ENCODE measurements around the gene KIAA0319L. TPM values are rescaled to one million over a fixed set of nuclear protein-coding genes. Genes with fewer than 3 reads are reported as not detected.

KIAA0319L gene
- total RNA-seq, 1 experiment from 2014 or later = 22.8 TPM

DNA sequence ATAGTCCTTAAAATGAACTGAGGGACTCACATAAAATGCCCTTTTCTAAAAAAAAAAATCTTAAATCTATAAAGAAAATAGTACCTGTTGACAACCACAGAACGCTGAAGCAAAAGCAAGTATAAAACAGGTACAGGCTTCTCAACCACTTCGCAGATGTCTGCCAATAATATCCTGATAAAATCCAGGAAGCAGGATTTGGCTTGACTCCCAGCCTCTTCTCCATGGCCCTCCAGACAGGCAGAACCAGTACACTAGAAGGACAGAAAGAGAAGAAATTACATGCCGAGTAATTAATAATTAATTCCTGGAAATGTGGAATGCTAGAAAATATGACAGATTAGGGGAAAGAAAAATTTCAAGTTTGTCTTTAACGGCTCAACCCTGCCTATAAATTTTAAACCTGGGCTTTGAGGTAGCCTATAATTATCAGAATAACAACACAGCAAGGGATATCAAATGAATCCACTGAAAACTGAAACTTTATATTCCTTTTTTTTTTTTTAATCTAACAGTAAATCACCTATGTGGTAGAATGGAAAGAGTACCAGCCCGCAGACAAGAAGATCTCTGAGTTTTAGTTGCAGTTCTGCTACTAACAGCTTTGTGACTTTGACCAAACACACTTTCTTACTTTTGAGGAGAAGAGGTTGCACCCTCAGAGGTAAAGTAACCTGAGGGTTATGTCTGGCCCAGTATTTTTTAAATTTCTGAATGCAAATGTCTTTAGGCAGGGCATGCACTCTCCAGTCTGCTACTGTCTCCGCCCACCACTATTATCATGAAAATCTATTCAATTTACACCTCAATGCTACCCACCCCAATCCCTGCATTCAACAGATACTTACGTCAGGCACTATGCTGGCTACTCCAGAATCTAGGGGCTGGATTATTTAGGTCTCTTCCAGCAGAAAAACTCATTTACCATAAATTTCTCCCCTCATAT is 2.7 kb downstream of the KIAA0319L start:
- Histone ChIP-seq H3K36me3 (peaks cover 32% of the 10 kb centered on the region), H3K9me3 (replicated peaks) (no peaks in the 10 kb centered on the region), H3K27ac (no peak overlapping the region), H3K4me3 (no peak overlapping the region), H3K4me1 (replicated peaks) (peaks cover 19% of the 10 kb centered on the region), H3K27me3 (replicated peaks) (no peaks in the 10 kb centered on the region)
- no peak for DNase-seq (ENCODE audit: low read depth in 1 of 2, low spot score in 2 of 2)

DNA sequence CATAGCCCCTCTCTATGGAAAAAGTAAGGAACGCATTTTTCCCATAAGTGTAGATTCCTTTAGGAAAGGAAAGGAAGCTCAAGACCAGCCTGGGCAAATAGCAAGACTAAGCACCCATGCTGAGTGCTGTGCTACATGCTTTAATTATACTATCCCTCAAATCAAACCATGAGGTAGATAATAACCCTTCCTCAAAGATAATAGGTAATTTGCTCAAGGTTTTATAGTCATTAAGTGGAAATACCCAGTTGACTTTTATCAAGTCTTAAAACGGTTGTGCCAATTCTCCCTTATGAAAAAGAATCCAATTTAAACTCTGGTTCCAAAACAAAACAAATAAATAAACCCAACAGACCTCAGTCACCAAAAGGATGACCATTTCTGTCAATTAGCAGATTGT is 3.4 kb downstream of the KIAA0319L start:
- H3K4me1 ChIP-seq (replicated peaks) = peaks cover 19% of the 10 kb centered on the region
- H3K9me3 ChIP-seq (replicated peaks) = no peaks in the 10 kb centered on the region
- no peaks in the 10 kb centered on the region for H3K27me3 ChIP-seq (replicated peaks)
- H3K27ac ChIP-seq = no peak overlapping the region
- H3K4me3 ChIP-seq = no peak overlapping the region
- DNase-seq (ENCODE audit: low read depth in 1 of 2, low spot score in 2 of 2) = no peak
- peaks cover 36% of the 10 kb centered on the region for H3K36me3 ChIP-seq

DNA sequence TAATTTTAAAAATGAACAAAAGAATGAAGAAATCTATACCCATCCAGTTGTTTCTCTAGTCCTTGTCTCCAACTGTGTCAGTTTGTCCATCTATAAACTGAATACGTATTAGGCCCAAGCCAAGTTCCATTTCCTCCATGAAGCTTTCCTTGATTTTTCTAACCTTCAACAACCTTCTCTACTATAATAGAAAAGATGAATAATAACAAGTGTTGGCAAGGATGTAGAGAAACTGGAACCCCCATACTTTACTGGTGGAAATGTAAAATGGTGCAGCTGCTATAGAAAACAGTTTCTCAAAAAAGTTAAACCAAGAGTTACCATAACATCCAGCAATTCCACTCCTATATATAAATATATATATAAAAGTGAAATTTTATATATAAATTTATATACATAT is 10.6 kb downstream of the KIAA0319L start:
- H3K4me3 ChIP-seq = no peak overlapping the region
- H3K27me3 ChIP-seq (replicated peaks) = no peaks in the 10 kb centered on the region
- DNase-seq (ENCODE audit: low read depth in 1 of 2, low spot score in 2 of 2) = no peak
- H3K27ac ChIP-seq = no peak overlapping the region
- H3K9me3 ChIP-seq (replicated peaks) = no peaks in the 10 kb centered on the region
- H3K36me3 ChIP-seq = peaks cover 49% of the 10 kb centered on the region
- H3K4me1 ChIP-seq (replicated peaks) = peaks cover 6% of the 10 kb centered on the region; the same call in 1 of the 2 replicates

DNA sequence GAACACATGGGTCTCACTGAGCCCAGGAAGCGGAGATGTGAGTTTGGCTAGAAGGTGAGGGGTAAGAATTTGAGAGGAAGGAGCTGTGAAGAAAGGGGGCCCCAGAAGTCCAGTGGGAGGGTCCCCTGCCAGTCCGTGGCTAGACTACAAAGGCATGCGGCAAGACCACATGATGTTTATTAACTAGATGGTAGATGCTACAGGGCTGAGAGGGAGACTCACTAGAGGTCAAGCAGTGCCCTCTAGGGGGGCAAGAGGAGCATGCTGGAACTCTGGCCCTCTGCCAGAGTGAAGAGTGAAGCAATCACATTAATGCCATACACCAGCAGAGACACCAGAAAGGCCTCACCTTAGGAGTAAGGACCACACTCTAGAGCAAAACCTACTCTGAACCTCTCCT is 12.2 kb downstream of the KIAA0319L start:
- peaks cover 38% of the 10 kb centered on the region for H3K36me3 ChIP-seq
- DNase-seq (ENCODE audit: low read depth in 1 of 2, low spot score in 2 of 2) = peak in 1 of 2 experiments; percentile 35
- H3K27me3 ChIP-seq (replicated peaks) = no peaks in the 10 kb centered on the region
- H3K4me3 ChIP-seq = no peak overlapping the region
- H3K9me3 ChIP-seq (replicated peaks) = no peaks in the 10 kb centered on the region
- H3K27ac ChIP-seq = no peak overlapping the region
- H3K4me1 ChIP-seq (replicated peaks) = peaks cover 12% of the 10 kb centered on the region

DNA sequence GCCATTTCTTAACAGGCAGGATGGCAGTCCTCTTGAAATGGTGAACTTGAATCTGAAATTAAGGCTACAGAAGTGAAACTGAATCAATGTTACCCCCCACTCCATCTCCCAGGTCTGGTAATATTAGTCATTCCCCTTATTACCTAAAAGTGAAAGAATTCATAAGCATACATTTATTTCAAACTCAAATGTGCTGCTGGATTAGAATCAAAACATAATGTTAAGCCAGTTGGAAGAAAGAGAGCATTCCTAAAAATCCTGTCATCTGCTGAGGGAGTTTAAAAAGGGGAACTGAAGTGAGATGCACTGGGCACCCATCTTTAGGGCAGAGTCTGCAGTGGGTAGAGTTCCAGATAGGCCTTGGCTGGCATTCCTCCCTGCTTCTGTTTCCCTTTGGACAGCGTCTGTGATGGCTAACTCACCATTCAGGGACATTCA is 17.4 kb downstream of the KIAA0319L start:
- Histone ChIP-seq H3K27me3 (replicated peaks) (no peaks in the 10 kb centered on the region), H3K27ac (peak overlapping the region; percentile 61), H3K36me3 (peaks cover 9% of the 10 kb centered on the region), H3K9me3 (replicated peaks) (no peaks in the 10 kb centered on the region), H3K4me1 (replicated peaks) (peaks cover 32% of the 10 kb centered on the region), H3K4me3 (no peak overlapping the region)
- DNase-seq (ENCODE audit: low read depth in 1 of 2, low spot score in 2 of 2) = peak in 1 of 2 experiments; percentile 38

DNA sequence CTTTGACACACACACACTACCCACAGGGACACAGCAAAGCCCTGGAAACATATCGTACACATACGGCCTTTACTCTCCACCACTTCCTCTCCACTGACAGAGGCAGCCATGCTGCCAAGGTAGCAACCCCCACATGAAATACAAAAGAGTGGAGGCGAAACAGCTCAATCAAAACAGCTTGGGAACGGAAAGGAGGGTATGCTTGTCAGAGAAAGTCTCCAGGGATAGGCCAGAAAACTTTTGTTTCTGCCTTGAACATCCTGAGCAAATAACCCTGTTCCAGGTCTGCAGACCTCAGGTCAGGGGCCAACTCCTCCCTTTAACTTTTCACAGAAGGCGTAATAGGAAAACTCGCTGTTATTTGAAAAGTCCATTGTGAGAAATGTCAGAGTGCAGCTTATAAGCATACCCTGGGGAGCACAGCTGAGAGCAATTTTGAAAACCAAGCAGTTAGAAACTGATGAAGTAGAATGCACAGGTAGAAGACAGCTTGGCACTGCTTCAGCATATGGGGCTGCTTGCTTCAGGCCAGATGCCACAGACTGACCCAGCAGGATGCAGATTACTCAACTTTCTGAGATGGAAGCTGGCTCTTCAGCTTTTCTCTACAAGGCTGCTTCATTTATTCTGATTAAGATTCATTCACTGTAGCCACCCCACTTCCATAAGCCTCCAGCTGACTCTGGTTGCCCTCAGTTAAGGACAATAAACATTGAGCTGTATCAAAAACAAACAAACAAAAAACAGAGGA is 18.0 kb downstream of the KIAA0319L start:
- Histone ChIP-seq H3K27ac (peak overlapping the region; percentile 61), H3K9me3 (replicated peaks) (no peaks in the 10 kb centered on the region), H3K27me3 (replicated peaks) (no peaks in the 10 kb centered on the region), H3K36me3 (peaks cover 4% of the 10 kb centered on the region), H3K4me1 (replicated peaks) (peaks cover 31% of the 10 kb centered on the region), H3K4me3 (no peak overlapping the region)
- no peak for DNase-seq (ENCODE audit: low read depth in 1 of 2, low spot score in 2 of 2)

DNA sequence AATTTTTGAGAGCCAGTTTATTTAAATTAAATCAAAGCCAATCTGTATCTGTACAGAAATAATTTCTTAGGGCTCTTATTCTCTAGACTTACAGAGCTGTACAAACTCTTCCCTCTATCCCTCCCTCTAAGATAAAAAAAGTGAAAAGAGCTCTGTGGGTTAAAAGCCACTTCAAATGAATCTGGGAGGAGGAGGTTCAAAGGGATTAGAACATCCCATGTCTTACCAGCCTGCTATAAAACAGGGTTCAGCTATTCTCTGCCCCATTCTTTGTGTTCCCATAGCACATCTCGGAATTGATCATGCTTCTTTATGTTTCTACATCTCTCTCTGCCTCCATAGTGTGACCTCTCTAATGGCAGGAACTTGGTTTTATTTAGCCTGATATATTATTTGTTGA is 19.4 kb downstream of the KIAA0319L start:
- Histone ChIP-seq H3K4me1 (replicated peaks) (peaks cover 31% of the 10 kb centered on the region), H3K9me3 (replicated peaks) (no peaks in the 10 kb centered on the region), H3K27ac (peak overlapping the region; percentile 29), H3K4me3 (no peak overlapping the region), H3K27me3 (replicated peaks) (no peaks in the 10 kb centered on the region), H3K36me3 (no peaks in the 10 kb centered on the region; the same call in 1 of the 2 replicates)
- no peak for DNase-seq (ENCODE audit: low read depth in 1 of 2, low spot score in 2 of 2)

DNA sequence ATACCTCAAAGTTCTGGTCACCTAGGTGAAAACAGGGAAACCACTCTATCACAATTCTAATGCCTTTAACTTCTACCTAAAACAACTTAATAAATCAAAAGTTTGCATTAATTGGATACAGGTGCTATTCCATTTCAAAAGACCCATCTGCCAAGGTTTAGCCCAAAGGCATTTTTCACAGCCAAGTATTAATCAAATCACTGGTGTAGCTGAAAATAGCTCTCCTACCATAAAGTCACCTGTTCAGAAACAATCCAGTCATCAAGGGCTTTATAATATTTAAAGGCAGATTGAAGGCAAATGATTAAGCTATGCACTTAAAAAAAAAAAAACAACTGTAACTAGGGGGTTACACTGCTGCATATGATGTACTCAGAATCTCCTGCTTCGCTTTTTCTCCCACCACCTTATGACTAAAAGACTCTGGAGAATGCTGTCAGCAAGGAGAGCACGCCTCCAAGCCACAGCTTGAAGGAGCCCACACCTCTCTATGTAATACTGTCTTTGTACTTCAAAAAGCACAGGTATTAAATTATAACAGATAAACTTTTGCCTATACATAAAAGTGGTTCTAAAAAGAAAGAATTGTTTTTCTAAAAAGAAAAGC is 20.5 kb downstream of the KIAA0319L start:
- DNase-seq (ENCODE audit: low read depth in 1 of 2, low spot score in 2 of 2) = no peak
- Histone ChIP-seq H3K4me3 (no peak overlapping the region), H3K36me3 (peaks cover under 1% of the 10 kb centered on the region; the same call in 1 of the 2 replicates), H3K9me3 (replicated peaks) (no peaks in the 10 kb centered on the region), H3K4me1 (replicated peaks) (peaks cover 31% of the 10 kb centered on the region), H3K27me3 (replicated peaks) (no peaks in the 10 kb centered on the region), H3K27ac (no peak overlapping the region)

DNA sequence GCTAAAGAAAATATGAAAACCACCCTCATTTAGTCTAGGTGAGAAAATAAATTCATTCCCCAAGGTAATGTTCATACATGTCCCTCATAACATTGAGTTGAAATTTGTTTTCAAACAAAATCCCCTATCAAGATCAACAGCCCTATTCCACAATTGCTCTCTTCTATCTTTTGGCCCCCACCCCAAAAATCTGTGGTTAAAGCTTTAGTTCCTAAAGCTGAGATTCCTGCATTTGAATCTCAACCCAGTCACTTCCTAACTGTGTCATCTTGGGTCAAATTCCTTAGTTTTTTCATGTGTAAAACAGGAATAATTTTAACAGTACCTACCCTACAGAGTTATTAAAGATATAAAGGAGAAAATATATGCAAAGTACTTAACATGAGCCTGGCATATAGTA is 22.0 kb downstream of the KIAA0319L start:
- Histone ChIP-seq H3K27me3 (replicated peaks) (no peaks in the 10 kb centered on the region), H3K9me3 (replicated peaks) (no peaks in the 10 kb centered on the region; the same call in 1 of the 2 replicates), H3K27ac (no peak overlapping the region), H3K36me3 (peaks cover 15% of the 10 kb centered on the region), H3K4me3 (no peak overlapping the region), H3K4me1 (replicated peaks) (peaks cover 27% of the 10 kb centered on the region)
- DNase-seq (ENCODE audit: low read depth in 1 of 2, low spot score in 2 of 2) = no peak

DNA sequence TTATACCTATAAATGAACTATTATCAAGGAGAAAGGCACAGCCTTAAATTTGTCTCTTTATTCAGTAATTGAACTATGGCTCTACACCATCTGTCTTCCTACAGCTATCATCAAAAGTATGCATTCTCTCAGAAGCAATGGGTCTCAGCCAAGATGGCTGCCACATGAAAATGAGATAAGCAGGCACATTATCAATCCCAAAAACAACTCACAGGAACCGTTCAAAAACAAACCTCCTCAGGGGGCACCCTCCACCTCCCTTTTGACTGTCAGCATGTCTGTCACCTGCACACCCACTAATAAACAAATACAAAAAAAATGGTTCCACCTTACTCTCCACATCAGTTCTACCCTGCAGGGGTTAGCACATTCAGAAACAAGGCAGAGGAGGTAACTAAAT is 23.6 kb downstream of the KIAA0319L start:
- Histone ChIP-seq H3K27ac (no peak overlapping the region), H3K4me3 (no peak overlapping the region), H3K4me1 (replicated peaks) (peaks cover 10% of the 10 kb centered on the region), H3K27me3 (replicated peaks) (no peaks in the 10 kb centered on the region), H3K36me3 (peaks cover 22% of the 10 kb centered on the region), H3K9me3 (replicated peaks) (no peaks in the 10 kb centered on the region; the same call in 1 of the 2 replicates)
- DNase-seq (ENCODE audit: low read depth in 1 of 2, low spot score in 2 of 2) = no peak

DNA sequence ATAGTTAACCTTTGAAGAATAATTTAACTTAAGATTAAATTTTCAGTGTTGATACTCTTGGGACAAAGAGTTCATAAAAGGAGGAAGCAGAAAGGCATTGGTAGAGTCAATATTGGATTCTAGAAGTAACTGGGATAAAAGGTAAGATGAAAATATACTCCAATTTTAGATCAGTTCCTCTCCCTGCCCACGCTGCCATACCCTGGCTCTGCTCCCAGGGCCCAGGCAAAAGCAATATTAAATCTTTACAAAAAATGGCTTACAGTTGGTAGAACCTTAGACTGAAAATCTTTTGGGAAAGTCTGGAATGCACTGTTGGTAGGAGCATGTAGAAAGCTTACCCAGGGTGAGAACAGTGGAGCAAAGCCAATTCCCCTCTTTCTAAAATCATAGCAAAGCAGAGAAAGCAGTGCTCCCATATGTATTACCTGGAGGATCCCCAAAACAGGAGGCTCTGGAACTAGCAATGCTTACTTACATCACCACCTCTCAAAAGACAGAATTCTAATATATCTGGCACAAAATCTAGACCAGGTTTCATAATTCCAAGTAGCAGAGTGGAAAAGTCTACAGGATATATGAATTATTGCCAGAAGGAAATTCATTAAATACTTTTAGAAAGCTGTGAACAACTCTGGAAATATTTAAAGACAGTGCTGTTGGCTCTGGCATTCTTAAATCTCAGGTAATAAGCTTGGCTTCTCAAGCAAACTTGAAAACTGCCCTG is 24.5 kb downstream of the KIAA0319L start:
- Histone ChIP-seq H3K9me3 (replicated peaks) (no peaks in the 10 kb centered on the region; the same call in 1 of the 2 replicates), H3K4me3 (no peak overlapping the region), H3K27me3 (replicated peaks) (no peaks in the 10 kb centered on the region), H3K27ac (no peak overlapping the region), H3K4me1 (replicated peaks) (peaks cover 1% of the 10 kb centered on the region), H3K36me3 (peaks cover 26% of the 10 kb centered on the region)
- no peak for DNase-seq (ENCODE audit: low read depth in 1 of 2, low spot score in 2 of 2)

DNA sequence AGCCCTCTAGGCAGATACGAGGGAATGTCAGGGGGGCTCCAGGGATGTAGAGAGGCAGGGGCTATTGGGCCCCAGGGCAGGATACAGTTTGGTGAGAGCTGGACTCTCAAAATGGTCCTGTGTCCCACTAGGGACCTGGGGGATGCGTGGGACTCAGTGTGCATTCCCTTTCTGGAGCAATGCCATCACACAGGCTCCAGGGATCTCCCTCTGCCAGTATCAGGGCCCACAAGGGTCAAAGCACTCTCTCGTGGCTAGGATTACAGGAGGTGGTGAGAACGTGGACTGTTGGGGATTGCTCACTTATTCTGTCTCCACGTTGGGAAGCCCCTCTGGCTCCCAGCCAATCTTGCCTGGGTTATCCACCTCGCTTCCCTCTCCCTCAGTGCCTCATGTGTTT is 25.8 kb downstream of the KIAA0319L start:
- no peaks in the 10 kb centered on the region for H3K4me1 ChIP-seq (replicated peaks)
- DNase-seq (ENCODE audit: low read depth in 1 of 2, low spot score in 2 of 2) = no peak
- no peaks in the 10 kb centered on the region for H3K27me3 ChIP-seq (replicated peaks)
- no peak overlapping the region for H3K4me3 ChIP-seq
- H3K27ac ChIP-seq = no peak overlapping the region
- H3K9me3 ChIP-seq (replicated peaks) = no peaks in the 10 kb centered on the region; the same call in 1 of the 2 replicates
- peaks cover 26% of the 10 kb centered on the region for H3K36me3 ChIP-seq

DNA sequence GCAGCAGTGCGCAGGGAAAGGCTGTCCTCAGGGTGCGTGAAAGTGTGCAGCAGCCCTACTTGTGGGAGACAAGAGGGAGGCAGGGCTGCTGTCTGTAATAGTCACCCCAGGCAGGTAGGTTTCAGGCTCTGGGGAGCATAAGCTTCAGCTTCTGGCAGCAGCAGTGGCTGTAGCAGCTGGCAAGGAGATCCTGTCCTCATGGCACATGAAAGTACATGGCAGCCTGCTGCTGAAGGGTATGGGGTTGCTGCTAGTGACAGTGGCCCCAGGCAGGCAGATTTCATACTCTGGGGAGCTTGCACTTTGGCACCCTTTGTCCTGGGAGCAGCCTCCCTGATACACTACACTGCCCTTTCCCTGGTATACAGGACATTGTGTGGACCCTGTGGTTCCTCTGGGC is 26.3 kb downstream of the KIAA0319L start:
- H3K4me1 ChIP-seq (replicated peaks) = no peaks in the 10 kb centered on the region
- H3K4me3 ChIP-seq = no peak overlapping the region
- H3K36me3 ChIP-seq = peaks cover 26% of the 10 kb centered on the region
- no peak for DNase-seq (ENCODE audit: low read depth in 1 of 2, low spot score in 2 of 2)
- no peak overlapping the region for H3K27ac ChIP-seq
- H3K27me3 ChIP-seq (replicated peaks) = no peaks in the 10 kb centered on the region
- no peaks in the 10 kb centered on the region; the same call in 1 of the 2 replicates for H3K9me3 ChIP-seq (replicated peaks)

All from SJSA1 (cell line).